Mucosa of rectum (tissue), 2 donors: ENCODE results near the gene MPPED2.

ENCODE experiments used
- H3K27ac ChIP-seq, 2 donors: one replicate each; pipeline ENCODE4 v1.7.0; 2013; ENCODE audit warnings: inconsistent platforms in 2 of 2, low read depth in 2 of 2, low read length in 2 of 2
- H3K27me3 ChIP-seq, 2 donors: one replicate each; pipeline ENCODE4 v1.7.0; 2013; ENCODE audit warnings: low read length in 2 of 2; ENCODE audit not compliant: control insufficient read depth in 2 of 2, insufficient read depth in 2 of 2
- H3K36me3 ChIP-seq, 2 donors: one replicate each; pipeline ENCODE4 v1.7.0; 2013; ENCODE audit warnings: low read length in 2 of 2; ENCODE audit not compliant: control insufficient read depth in 2 of 2, insufficient read depth in 2 of 2
- H3K4me1 ChIP-seq, 2 donors: one replicate each; pipeline ENCODE4 v1.7.0; 2013; ENCODE audit warnings: low read length in 2 of 2, mild to moderate bottlenecking in 1 of 2; ENCODE audit not compliant: control insufficient read depth in 2 of 2, insufficient read depth in 2 of 2
- H3K4me3 ChIP-seq, 2 donors: one replicate each; pipeline ENCODE4 v1.7.0; 2013; ENCODE audit warnings: low read length in 2 of 2
- H3K9ac ChIP-seq, 2 donors: one replicate each; pipeline ENCODE4 v1.7.0; 2013; ENCODE audit warnings: low read length in 2 of 2, low read depth in 1 of 2, mild to moderate bottlenecking in 1 of 2
- H3K9me3 ChIP-seq, 2 donors: one replicate each; pipeline ENCODE4 v1.7.0; 2013; ENCODE audit warnings: low read length in 2 of 2; ENCODE audit not compliant: control insufficient read depth in 2 of 2
- donor health status: healthy.
- donor health status: Normal muscosa, but diverticular disease.

The MPPED2 gene

GRCh38 chr11:30595934-30596333, 9.8 kb upstream of the MPPED2 start:
- H3K36me3 ChIP-seq = no peaks in the 10 kb centered on the region
- no peak overlapping the region for H3K9ac ChIP-seq
- no peak overlapping the region for H3K4me3 ChIP-seq
- H3K27me3 ChIP-seq = no peaks in the 10 kb centered on the region
- no peaks in the 10 kb centered on the region for H3K4me1 ChIP-seq
- H3K9me3 ChIP-seq = no peaks in the 10 kb centered on the region
- no peak overlapping the region for H3K27ac ChIP-seq

- Histone ChIP-seq H3K9ac (no peak overlapping the region), H3K27ac (no peak overlapping the region), H3K27me3 (no peaks in the 10 kb centered on the region), H3K4me1 (no peaks in the 10 kb centered on the region), H3K36me3 (no peaks in the 10 kb centered on the region), H3K4me3 (no peak overlapping the region), H3K9me3 (no peaks in the 10 kb centered on the region)
Observed at GRCh38 chr11:30594646-30595411, 8.7 kb upstream of the MPPED2 start.

- H3K36me3 ChIP-seq = no peaks in the 10 kb centered on the region
- H3K9ac ChIP-seq = no peak overlapping the region
- no peak overlapping the region for H3K27ac ChIP-seq
- H3K4me3 ChIP-seq = no peak overlapping the region
- H3K9me3 ChIP-seq = no peaks in the 10 kb centered on the region
- peaks cover 0 to 4% of the 10 kb centered on the region in 2 donors for H3K4me1 ChIP-seq
- peaks cover 5 to 19% of the 10 kb centered on the region in 2 donors for H3K27me3 ChIP-seq
Observed at GRCh38 chr11:30587269-30587812, 1.2 kb upstream of the MPPED2 start.

- peak overlapping the region; percentile 62 to 70 for H3K4me3 ChIP-seq
- peak overlapping the region in 1 of 2 donors; percentile 28 for H3K27ac ChIP-seq
- H3K27me3 ChIP-seq = peaks cover 6 to 19% of the 10 kb centered on the region in 2 donors
- no peaks in the 10 kb centered on the region for H3K36me3 ChIP-seq
- no peak overlapping the region for H3K9ac ChIP-seq
- H3K9me3 ChIP-seq = no peaks in the 10 kb centered on the region
- H3K4me1 ChIP-seq = peaks cover 0 to 4% of the 10 kb centered on the region in 2 donors
Observed at GRCh38 chr11:30585892-30586250, 282 bp downstream of the MPPED2 start.

- Histone ChIP-seq H3K27me3 (peaks cover 7 to 19% of the 10 kb centered on the region in 2 donors), H3K9me3 (no peaks in the 10 kb centered on the region), H3K36me3 (no peaks in the 10 kb centered on the region), H3K9ac (peak overlapping the region in 1 of 2 donors; percentile 17), H3K4me1 (peaks cover 0 to 4% of the 10 kb centered on the region in 2 donors), H3K4me3 (peak overlapping the region; percentile 56 to 70), H3K27ac (no peak overlapping the region)
Observed at GRCh38 chr11:30585125-30585891, 845 bp downstream of the MPPED2 start.

- Histone ChIP-seq H3K27me3 (peaks cover 7 to 16% of the 10 kb centered on the region in 2 donors), H3K27ac (no peak overlapping the region), H3K9me3 (no peaks in the 10 kb centered on the region), H3K4me3 (peak overlapping the region in 1 of 2 donors; percentile 70), H3K36me3 (no peaks in the 10 kb centered on the region), H3K4me1 (peaks cover 0 to 4% of the 10 kb centered on the region in 2 donors), H3K9ac (no peak overlapping the region)
Observed at GRCh38 chr11:30583476-30584280, 2.5 kb downstream of the MPPED2 start.

GRCh38 chr11:30582726-30583125, 3.4 kb downstream of the MPPED2 start:
- H3K9me3 ChIP-seq = no peaks in the 10 kb centered on the region
- H3K9ac ChIP-seq = no peak overlapping the region
- H3K27me3 ChIP-seq = peaks cover 7 to 15% of the 10 kb centered on the region in 2 donors
- no peak overlapping the region for H3K27ac ChIP-seq
- H3K36me3 ChIP-seq = no peaks in the 10 kb centered on the region
- H3K4me1 ChIP-seq = peaks cover 0 to 4% of the 10 kb centered on the region in 2 donors
- H3K4me3 ChIP-seq = no peak overlapping the region

GRCh38 chr11:30581675-30582074, 4.5 kb downstream of the MPPED2 start:
- no peak overlapping the region for H3K9ac ChIP-seq
- H3K36me3 ChIP-seq = no peaks in the 10 kb centered on the region
- H3K27me3 ChIP-seq = peaks cover 2 to 6% of the 10 kb centered on the region in 2 donors
- H3K4me3 ChIP-seq = no peak overlapping the region
- H3K9me3 ChIP-seq = no peaks in the 10 kb centered on the region
- H3K27ac ChIP-seq = no peak overlapping the region
- peaks cover 0 to 4% of the 10 kb centered on the region in 2 donors for H3K4me1 ChIP-seq

GRCh38 chr11:30580573-30580972, 5.6 kb downstream of the MPPED2 start:
- Histone ChIP-seq H3K4me1 (peaks cover 0 to 4% of the 10 kb centered on the region in 2 donors), H3K9ac (no peak overlapping the region), H3K9me3 (no peaks in the 10 kb centered on the region), H3K4me3 (no peak overlapping the region), H3K27me3 (peaks cover 2 to 6% of the 10 kb centered on the region in 2 donors), H3K36me3 (no peaks in the 10 kb centered on the region), H3K27ac (no peak overlapping the region)
